Measurements from ENCODE around the gene MUSK. TPM values are rescaled to one million over a fixed set of nuclear protein-coding genes. Genes with fewer than 3 reads are reported as not detected.

MUSK gene
- total RNA-seq (1 to 10 TPM; 4.4 to 6.4 (median 4.7) TPM), polyA plus RNA-seq (0.86 TPM)
- long read RNA-seq, donor 1, partial matches to known transcripts, result 0 of 5 reads
- long read RNA-seq, donor 1, other reads (novel, unspliced or antisense), result 5 of 5 reads
- long read RNA-seq, donor 2, partial matches to known transcripts, result 0 of 1 reads
- long read RNA-seq, donor 2, other reads (novel, unspliced or antisense), result 1 of 1 reads
- long read RNA-seq, donor 3, partial matches to known transcripts, result 0 of 1 reads
- long read RNA-seq, donor 3, other reads (novel, unspliced or antisense), result 1 of 1 reads
- long read RNA-seq, donor 4, result 0 reads

DNA sequence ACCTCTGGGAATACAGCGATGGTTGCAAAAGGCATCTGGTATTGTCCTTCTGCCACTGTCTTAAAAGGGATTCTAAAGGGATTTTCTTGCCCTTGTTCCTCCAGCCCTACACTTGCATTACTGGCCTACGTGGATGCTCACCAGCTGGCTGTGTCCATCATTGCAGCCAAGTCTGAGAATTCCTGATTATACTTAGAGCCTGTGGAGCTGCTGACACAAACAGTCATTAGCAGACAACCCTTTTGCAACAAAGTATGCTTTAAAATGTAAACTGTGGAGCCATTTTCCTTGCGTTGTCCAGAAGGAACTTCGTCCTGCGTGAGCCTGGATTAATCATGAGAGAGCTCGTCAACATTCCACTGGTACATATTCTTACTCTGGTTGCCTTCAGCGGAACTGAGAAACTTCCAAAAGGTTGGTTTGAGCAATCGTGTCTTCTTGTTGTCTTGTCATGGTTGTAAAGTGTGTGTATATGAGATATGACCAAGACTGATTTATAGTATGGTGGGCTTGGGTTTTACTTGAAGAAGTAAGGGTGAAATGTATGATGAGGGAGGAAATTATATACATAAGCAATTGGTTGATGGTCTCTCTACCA lies at the start of gene MUSK:
Gene MUSK, plus strand, starts transcription at position 222 of the 598 bp plus-strand sequence. Its CDS starts 114 bp downstream, at position 336.
- WGBS, result 71% methylated on average over 8 of the region's 8 CpGs
- H3K4me3 ChIP-seq (ENCODE audit: low read length), result peak within 1 kb of the TSS; percentile 23
- DNase-seq (peak in 2 of 3 donors; percentile 14 to 32), ATAC-seq (peak; percentile 51 to 55)
- no peak within 1 kb of the TSS for H3K27ac ChIP-seq (ENCODE audit: low read length)
- no peaks in the 10 kb centered on the region for H3K9me3 ChIP-seq (ENCODE audit: control insufficient read depth, low read length)
- intact Hi-C loops (cut with DNase I), result no loop called here
- no peaks in the 10 kb centered on the region for H3K27me3 ChIP-seq (ENCODE audit: control insufficient read depth, insufficient read depth)
- H3K4me1 ChIP-seq (ENCODE audit: control insufficient read depth, insufficient read depth, low read length), result no peaks in the 10 kb centered on the region

DNA sequence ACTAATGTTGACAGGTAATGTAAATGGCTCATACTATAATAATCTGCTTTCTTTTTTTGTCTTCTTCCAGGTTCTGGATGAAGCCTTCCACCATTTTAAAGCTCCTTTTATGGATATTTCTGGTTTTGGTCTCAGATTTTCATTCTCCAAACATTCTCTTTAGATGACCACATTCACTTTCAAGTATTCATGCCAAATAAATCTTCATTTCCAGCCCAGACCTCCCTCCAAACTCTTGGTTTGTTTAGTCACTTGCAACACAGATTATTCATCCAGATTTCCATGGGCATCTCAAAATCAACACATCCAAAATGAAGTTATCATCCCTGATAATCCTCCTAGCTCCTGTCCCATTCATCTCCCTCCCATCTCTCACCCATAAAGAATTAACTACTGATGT lies 48.8 kb upstream of the MUSK start:
- ATAC-seq, result no peak
- no peak overlapping the region for H3K4me3 ChIP-seq (ENCODE audit: low read length)

DNA sequence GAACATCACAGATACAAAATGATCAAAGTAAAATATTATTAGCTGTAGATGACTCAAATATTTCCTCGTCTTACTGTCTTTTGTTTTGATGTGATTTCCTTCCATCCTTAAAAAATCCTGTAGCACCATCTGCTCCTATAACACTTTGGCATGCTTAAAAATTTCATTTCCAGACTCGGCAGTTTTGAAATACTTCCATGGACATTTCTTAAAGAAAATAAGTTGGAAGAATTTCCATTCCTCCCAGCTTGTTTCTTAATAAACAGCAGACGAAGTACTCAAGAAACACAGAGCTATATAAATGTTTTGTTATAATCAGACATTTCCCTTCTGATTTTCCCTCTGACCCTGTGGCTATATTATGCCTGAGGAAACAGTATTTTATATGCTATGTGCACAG lies 47.9 kb upstream of the MUSK start:
- H3K4me3 ChIP-seq (ENCODE audit: low read length), result no peak overlapping the region
- no peaks in the 10 kb centered on the region for H3K4me1 ChIP-seq (ENCODE audit: control insufficient read depth, insufficient read depth, low read length)
- intact Hi-C loops (cut with DNase I), result loop anchor here in 3 of 4 donors (5.0 to 10.0 kb wide), 3 partner anchors 166 to 436 kb away; no protein-coding TSS in a partner anchor
- ATAC-seq (no peak), DNase-seq (no peak)
- no peaks in the 10 kb centered on the region for H3K27me3 ChIP-seq (ENCODE audit: control insufficient read depth, insufficient read depth)
- no peaks in the 10 kb centered on the region for H3K9me3 ChIP-seq (ENCODE audit: control insufficient read depth, low read length)
- 36% methylated on average over 3 of the region's 3 CpGs for WGBS
- no peak overlapping the region for H3K27ac ChIP-seq (ENCODE audit: low read length)

More for the DNA sequence above, 48.8 kb upstream of the MUSK start:
- intact Hi-C loops (cut with DNase I), result loop anchor here in 3 of 4 donors (5.0 to 10.0 kb wide), 3 partner anchors 165 to 435 kb away; no protein-coding TSS in a partner anchor
- Histone ChIP-seq H3K27ac (ENCODE audit: low read length) (no peak overlapping the region), H3K4me1 (ENCODE audit: control insufficient read depth, insufficient read depth, low read length) (no peaks in the 10 kb centered on the region), H3K9me3 (ENCODE audit: control insufficient read depth, low read length) (no peaks in the 10 kb centered on the region), H3K27me3 (ENCODE audit: control insufficient read depth, insufficient read depth) (no peaks in the 10 kb centered on the region)
- no peak for DNase-seq

- Histone ChIP-seq H3K4me3 (ENCODE audit: low read length) (no peak overlapping the region), H3K9me3 (ENCODE audit: control insufficient read depth, low read length) (no peaks in the 10 kb centered on the region), H3K4me1 (ENCODE audit: control insufficient read depth, insufficient read depth, low read length) (no peaks in the 10 kb centered on the region), H3K27me3 (ENCODE audit: control insufficient read depth, insufficient read depth) (no peaks in the 10 kb centered on the region), H3K27ac (ENCODE audit: low read length) (no peak overlapping the region)
- ATAC-seq, result no peak
- no peak for DNase-seq
- WGBS, result 71% methylated on average over 2 of the region's 2 CpGs
- intact Hi-C loops (cut with DNase I), result loop anchor here in 3 of 4 donors (5.0 to 10.0 kb wide), 3 partner anchors 168 to 438 kb away; no protein-coding TSS in a partner anchor
These were observed 46.2 kb upstream of the MUSK start for GRCh38 chr9:110622368-110622767.

GRCh38 chr9:110623462-110624025 lies 45.0 kb upstream of the MUSK start:
- no peak for ATAC-seq
- Histone ChIP-seq H3K9me3 (ENCODE audit: control insufficient read depth, low read length) (no peaks in the 10 kb centered on the region), H3K27me3 (ENCODE audit: control insufficient read depth, insufficient read depth) (no peaks in the 10 kb centered on the region), H3K27ac (ENCODE audit: low read length) (no peak overlapping the region), H3K4me3 (ENCODE audit: low read length) (no peak overlapping the region), H3K4me1 (ENCODE audit: control insufficient read depth, insufficient read depth, low read length) (no peaks in the 10 kb centered on the region)
- WGBS, result 25% methylated on average over 3 of the region's 3 CpGs
- DNase-seq, result no peak
- intact Hi-C loops (cut with DNase I), result loop anchor here in 3 of 4 donors (5.0 to 10.0 kb wide), 3 partner anchors 169 to 439 kb away; no protein-coding TSS in a partner anchor

GRCh38 chr9:110626101-110626829 lies 42.3 kb upstream of the MUSK start:
- intact Hi-C loops (cut with DNase I), result loop anchor here in 3 of 4 donors (10.0 kb wide), 2 partner anchors 171 to 441 kb away; no protein-coding TSS in a partner anchor
- WGBS, result 55% methylated on average over 9 of the region's 9 CpGs
- no peak for DNase-seq

GRCh38 chr9:110635589-110635988 lies 33.0 kb upstream of the MUSK start:
- Histone ChIP-seq H3K4me1 (ENCODE audit: control insufficient read depth, insufficient read depth, low read length) (no peaks in the 10 kb centered on the region), H3K27ac (ENCODE audit: low read length) (no peak overlapping the region), H3K4me3 (ENCODE audit: low read length) (no peak overlapping the region), H3K27me3 (ENCODE audit: control insufficient read depth, insufficient read depth) (no peaks in the 10 kb centered on the region), H3K9me3 (ENCODE audit: control insufficient read depth, low read length) (no peaks in the 10 kb centered on the region)
- ATAC-seq (no peak), DNase-seq (no peak)
- intact Hi-C loops (cut with DNase I), result loop anchor here in 3 of 4 donors (5.0 to 10.0 kb wide), 2 partner anchors 659 to 662 kb away; no protein-coding TSS in a partner anchor

More at GRCh38 chr9:110626101-110626829, 42.3 kb upstream of the MUSK start:
- Histone ChIP-seq H3K4me3 (ENCODE audit: low read length) (no peak overlapping the region), H3K27me3 (ENCODE audit: control insufficient read depth, insufficient read depth) (no peaks in the 10 kb centered on the region), H3K4me1 (ENCODE audit: control insufficient read depth, insufficient read depth, low read length) (no peaks in the 10 kb centered on the region), H3K9me3 (ENCODE audit: control insufficient read depth, low read length) (no peaks in the 10 kb centered on the region), H3K27ac (ENCODE audit: low read length) (no peak overlapping the region)
- peak in 1 of 2 donors; percentile 41 for ATAC-seq

GRCh38 chr9:110638381-110638954 lies 30.1 kb upstream of the MUSK start:
- ATAC-seq (no peak), DNase-seq (no peak)
- H3K9me3 ChIP-seq (ENCODE audit: control insufficient read depth, low read length), result no peaks in the 10 kb centered on the region
- intact Hi-C loops (cut with DNase I), result loop anchor here in 3 of 4 donors (5.0 to 10.0 kb wide), 2 partner anchors 656 to 659 kb away; no protein-coding TSS in a partner anchor
- H3K27me3 ChIP-seq (ENCODE audit: control insufficient read depth, insufficient read depth), result no peaks in the 10 kb centered on the region
- no peaks in the 10 kb centered on the region for H3K4me1 ChIP-seq (ENCODE audit: control insufficient read depth, insufficient read depth, low read length)
- no peak overlapping the region for H3K27ac ChIP-seq (ENCODE audit: low read length)
- no peak overlapping the region for H3K4me3 ChIP-seq (ENCODE audit: low read length)
- 49% methylated on average over 4 of the region's 4 CpGs for WGBS

DNA sequence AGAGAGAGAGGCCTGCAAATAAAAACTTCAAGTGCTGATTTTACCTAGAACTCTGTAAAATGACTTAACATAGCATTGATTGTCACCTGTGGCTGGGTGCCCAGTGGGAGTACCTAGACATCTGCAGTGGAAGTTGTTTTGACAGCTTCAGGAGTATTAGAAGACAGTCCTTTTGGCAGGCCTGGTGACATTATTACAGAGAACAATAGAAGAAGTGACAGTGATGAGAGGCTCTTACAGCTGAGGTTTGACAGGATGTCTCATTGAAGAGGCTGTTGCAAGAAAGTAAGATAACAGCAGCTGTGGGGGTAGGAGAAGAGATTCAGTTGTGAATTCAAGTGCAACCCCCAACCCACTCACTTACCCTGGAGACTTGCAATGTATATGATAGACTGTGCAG lies 27.9 kb upstream of the MUSK start:
- peak in 1 of 3 donors; percentile 7 for DNase-seq
- no peak overlapping the region for H3K4me3 ChIP-seq (ENCODE audit: low read length)
- H3K27me3 ChIP-seq (ENCODE audit: control insufficient read depth, insufficient read depth), result no peaks in the 10 kb centered on the region
- H3K27ac ChIP-seq (ENCODE audit: low read length), result no peak overlapping the region
- intact Hi-C loops (cut with DNase I), result loop anchor here in 1 of 4 donors (5.0 kb wide), 1 partner anchor 662 kb away; no protein-coding TSS in a partner anchor
- no peak for ATAC-seq
- no peaks in the 10 kb centered on the region for H3K4me1 ChIP-seq (ENCODE audit: control insufficient read depth, insufficient read depth, low read length)
- no peaks in the 10 kb centered on the region for H3K9me3 ChIP-seq (ENCODE audit: control insufficient read depth, low read length)

- Histone ChIP-seq H3K4me3 (ENCODE audit: low read length) (no peak overlapping the region), H3K9me3 (ENCODE audit: control insufficient read depth, low read length) (no peaks in the 10 kb centered on the region), H3K27me3 (ENCODE audit: control insufficient read depth, insufficient read depth) (no peaks in the 10 kb centered on the region), H3K27ac (ENCODE audit: low read length) (no peak overlapping the region), H3K4me1 (ENCODE audit: control insufficient read depth, insufficient read depth, low read length) (no peaks in the 10 kb centered on the region)
- ATAC-seq, result no peak
- no peak for DNase-seq
- intact Hi-C loops (cut with DNase I), result loop anchor here in 1 of 4 donors (5.0 kb wide), 1 partner anchor 661 kb away; no protein-coding TSS in a partner anchor
- WGBS, result 60% methylated on average over 2 of the region's 2 CpGs
These were observed 27.3 kb upstream of the MUSK start for GRCh38 chr9:110641293-110641692.
